Cardiac fibroblast (primary cell): Measurements from ENCODE around the gene DENND6A.
"Not testable (repeated sequence)": the region's sequence is repeated elsewhere in the genome, so short reads cannot be mapped to it uniquely, and the experiment has no call there.

Source experiments
- DNase-seq, 2 donors: peaks; one replicate each; pipeline versions ENCODE4 v3.0.0 to v3.0.0-alpha.2; 2010; ENCODE audit warnings: low read depth in 2 of 2
- H3K4me3 ChIP-seq, 2 donors: replicated peaks in 1 of 2; 1 replicate in 1 of 2; 2 replicates in 1 of 2; pipeline ENCODE4 v1.5.1; 2011; ENCODE audit warnings: low read depth in 2 of 2, low read length in 2 of 2, mild to moderate bottlenecking in 2 of 2, moderate library complexity in 1 of 2
- CTCF ChIP-seq: IDR thresholded peaks from one replicate; pipeline ENCODE4 v1.5.1; 2011; ENCODE audit warnings: low read depth, mild to moderate bottlenecking, low read length, inconsistent platforms

DENND6A gene

GRCh38 chr3:57700737-57701136 lies 7.9 kb upstream of the DENND6A start:
- DNase-seq = no peak
- no peak overlapping the region for H3K4me3 ChIP-seq
- TF ChIP-seq CTCF = no peak

- no peak for TF ChIP-seq CTCF
- H3K4me3 ChIP-seq = no peak overlapping the region
- no peak for DNase-seq
These were observed 6.7 kb upstream of the DENND6A start for GRCh38 chr3:57699591-57699990.

- peak; percentile 10 to 40 for DNase-seq
These were observed 4.0 kb upstream of the DENND6A start for GRCh38 chr3:57696801-57697321.

GRCh38 chr3:57694146-57694545 lies 1.3 kb upstream of the DENND6A start:
- H3K4me3 ChIP-seq = no peak overlapping the region
- no peak for DNase-seq
- no peak for TF ChIP-seq CTCF

More at GRCh38 chr3:57696801-57697321, 4.0 kb upstream of the DENND6A start:
- TF ChIP-seq CTCF = no peak
- H3K4me3 ChIP-seq = no peak overlapping the region

GRCh38 chr3:57692133-57692395 lies 813 bp downstream of the DENND6A start:
- peak overlapping the region; percentile 55 to 80 for H3K4me3 ChIP-seq
- not testable (repeated sequence) for DNase-seq

- peak overlapping the region; percentile 55 to 80 for H3K4me3 ChIP-seq
- DNase-seq = peak in 1 of 2 donors; percentile 17
- no peak for TF ChIP-seq CTCF
These were observed 1.3 kb downstream of the DENND6A start for GRCh38 chr3:57691411-57692132.

GRCh38 chr3:57689367-57690053 lies 3.4 kb downstream of the DENND6A start:
- no peak for TF ChIP-seq CTCF
- H3K4me3 ChIP-seq = no peak overlapping the region
- no peak for DNase-seq
